Neuron (in vitro differentiated cells): ENCODE measurements around the gene KCNK18.
A peak's percentile ranks its signal among the peaks of the same experiment; 100 is the strongest.

Experiments
- H2AFZ ChIP-seq: one replicate; pipeline ENCODE4 v1.6.1; 2013; ENCODE audit warnings: low read depth, mild to moderate bottlenecking, inconsistent platforms, low read length, moderate library complexity
- H3K27me3 ChIP-seq: one replicate; pipeline ENCODE4 v1.6.1; 2013; ENCODE audit warnings: low read length; ENCODE audit not compliant: insufficient read depth
- H3K36me3 ChIP-seq: one replicate; pipeline ENCODE4 v1.6.1; 2013; ENCODE audit warnings: low read length; ENCODE audit not compliant: insufficient read depth
- H3K4me1 ChIP-seq: one replicate; pipeline ENCODE4 v1.6.1; 2013; ENCODE audit warnings: low read length; ENCODE audit not compliant: insufficient read depth
- H3K4me3 ChIP-seq: 2 replicates; pipeline ENCODE4 v1.5.1; 2013; ENCODE audit warnings: mild to moderate bottlenecking, low read length, moderate library complexity
- H3K9me3 ChIP-seq: one replicate; pipeline ENCODE4 v1.6.1; 2013; ENCODE audit warnings: low read length

Gene KCNK18

GRCh38 chr10:117239721-117240620 lies 42.7 kb downstream of the KCNK18 start:
- Histone ChIP-seq H3K9me3 (no peaks in the 10 kb centered on the region), H3K4me1 (peaks cover 4% of the 10 kb centered on the region), H3K4me3 (no peak overlapping the region), H2AFZ (peak overlapping the region; percentile 34), H3K36me3 (no peaks in the 10 kb centered on the region), H3K27me3 (peaks cover 81% of the 10 kb centered on the region)

GRCh38 chr10:117240621-117241529 lies 43.6 kb downstream of the KCNK18 start, which contains the start of gene SLC18A2:
Gene SLC18A2, plus strand, starts transcription at chr10:117241114. Its CDS starts 580 bp downstream, at chr10:117241694.
- H3K27me3 ChIP-seq = peaks cover 82% of the 10 kb centered on the region

GRCh38 chr10:117241541-117242462 lies 44.5 kb downstream of the KCNK18 start:
- H3K27me3 ChIP-seq = peaks cover 80% of the 10 kb centered on the region
- no peaks in the 10 kb centered on the region for H3K36me3 ChIP-seq
- H3K9me3 ChIP-seq = no peaks in the 10 kb centered on the region
- no peak overlapping the region for H3K4me3 ChIP-seq
- peaks cover 4% of the 10 kb centered on the region for H3K4me1 ChIP-seq
- H2AFZ ChIP-seq = peak overlapping the region; percentile 34

More at GRCh38 chr10:117240621-117241529, 43.6 kb downstream of the KCNK18 start, which contains the start of gene SLC18A2:
- H2AFZ ChIP-seq = peak within 1 kb of the TSS; percentile 34
- no peak within 1 kb of the TSS for H3K4me3 ChIP-seq
- H3K4me1 ChIP-seq = peaks cover 4% of the 10 kb centered on the region
- H3K9me3 ChIP-seq = no peaks in the 10 kb centered on the region
- H3K36me3 ChIP-seq = no peaks in the 10 kb centered on the region

GRCh38 chr10:117242463-117242832 lies 45.2 kb downstream of the KCNK18 start:
- H3K36me3 ChIP-seq = no peaks in the 10 kb centered on the region
- H2AFZ ChIP-seq = no peak overlapping the region
- H3K9me3 ChIP-seq = no peaks in the 10 kb centered on the region
- peaks cover 80% of the 10 kb centered on the region for H3K27me3 ChIP-seq
- peaks cover 4% of the 10 kb centered on the region for H3K4me1 ChIP-seq
- H3K4me3 ChIP-seq = no peak overlapping the region

GRCh38 chr10:117246997-117247671 lies 49.8 kb downstream of the KCNK18 start:
- H3K4me3 ChIP-seq = no peak overlapping the region
- no peak overlapping the region for H2AFZ ChIP-seq
- peaks cover 59% of the 10 kb centered on the region for H3K27me3 ChIP-seq
- H3K4me1 ChIP-seq = peaks cover 8% of the 10 kb centered on the region
- H3K36me3 ChIP-seq = no peaks in the 10 kb centered on the region
- no peaks in the 10 kb centered on the region for H3K9me3 ChIP-seq

- no peak overlapping the region for H3K4me3 ChIP-seq
Observed at GRCh38 chr10:117248750-117249465, 51.6 kb downstream of the KCNK18 start.

GRCh38 chr10:117249493-117250093 lies 52.3 kb downstream of the KCNK18 start:
- H3K27me3 ChIP-seq = peaks cover 44% of the 10 kb centered on the region
- H2AFZ ChIP-seq = no peak overlapping the region
- H3K4me3 ChIP-seq = no peak overlapping the region
- no peaks in the 10 kb centered on the region for H3K36me3 ChIP-seq
- peaks cover 11% of the 10 kb centered on the region for H3K4me1 ChIP-seq
- H3K9me3 ChIP-seq = no peaks in the 10 kb centered on the region

More at GRCh38 chr10:117248750-117249465, 51.6 kb downstream of the KCNK18 start:
- Histone ChIP-seq H3K9me3 (no peaks in the 10 kb centered on the region), H2AFZ (no peak overlapping the region), H3K36me3 (no peaks in the 10 kb centered on the region), H3K4me1 (peaks cover 8% of the 10 kb centered on the region), H3K27me3 (peaks cover 50% of the 10 kb centered on the region)

GRCh38 chr10:117250411-117250810 lies 53.1 kb downstream of the KCNK18 start:
- Histone ChIP-seq H3K27me3 (peaks cover 35% of the 10 kb centered on the region), H3K36me3 (no peaks in the 10 kb centered on the region), H3K4me3 (no peak overlapping the region), H3K9me3 (no peaks in the 10 kb centered on the region), H2AFZ (no peak overlapping the region), H3K4me1 (peaks cover 17% of the 10 kb centered on the region)

- H3K4me3 ChIP-seq = no peak overlapping the region
- H3K9me3 ChIP-seq = no peaks in the 10 kb centered on the region
- no peaks in the 10 kb centered on the region for H3K36me3 ChIP-seq
- H3K4me1 ChIP-seq = peaks cover 17% of the 10 kb centered on the region
- no peak overlapping the region for H2AFZ ChIP-seq
- peaks cover 15% of the 10 kb centered on the region for H3K27me3 ChIP-seq
Observed at GRCh38 chr10:117253908-117254307, 56.6 kb downstream of the KCNK18 start.

- H3K4me1 ChIP-seq = peaks cover 17% of the 10 kb centered on the region
- H3K4me3 ChIP-seq = no peak overlapping the region
- H3K27me3 ChIP-seq = peaks cover 15% of the 10 kb centered on the region
- H2AFZ ChIP-seq = no peak overlapping the region
- H3K36me3 ChIP-seq = no peaks in the 10 kb centered on the region
- no peaks in the 10 kb centered on the region for H3K9me3 ChIP-seq
Observed at GRCh38 chr10:117254338-117254737, 57.0 kb downstream of the KCNK18 start.
